H9 (cell line): Measurements from ENCODE around the gene VASH1. TPM values are rescaled to one million over a fixed set of nuclear protein-coding genes. Genes with fewer than 3 reads are reported as not detected.
"Not testable (repeated sequence)": the region's sequence is repeated elsewhere in the genome, so short reads cannot be mapped to it uniquely, and the experiment has no call there.

ENCODE experiments used
- DNase-seq: peaks from one replicate; pipeline ENCODE4 v3.0.0-alpha.2; 2017
- H2AFZ ChIP-seq: one replicate; pipeline ENCODE4 v1.6.1; 2013; ENCODE audit warnings: mild to moderate bottlenecking, low read length, control low read depth, moderate library complexity
- H2AK5ac ChIP-seq: 2 replicates; pipeline ENCODE4 v1.6.1; 2013; ENCODE audit warnings: low read length, control low read depth, mixed read lengths; ENCODE audit not compliant: insufficient read length
- H2BK120ac ChIP-seq: one replicate; pipeline ENCODE4 v1.6.1; 2013; ENCODE audit warnings: low read depth, mild to moderate bottlenecking, low read length, control low read depth, inconsistent platforms; ENCODE audit not compliant: poor library complexity, severe bottlenecking
- H2BK12ac ChIP-seq: 2 replicates; pipeline ENCODE4 v1.6.1; 2013; ENCODE audit warnings: low read length, control low read depth, mixed read lengths, low read depth; ENCODE audit not compliant: insufficient read length
- H2BK15ac ChIP-seq: 2 replicates; pipeline ENCODE4 v1.6.1; 2013; ENCODE audit warnings: low read depth, low read length, control low read depth
- H2BK20ac ChIP-seq: one replicate; pipeline ENCODE4 v1.6.1; 2013; ENCODE audit warnings: low read depth, mild to moderate bottlenecking, low read length, control low read depth, inconsistent platforms; ENCODE audit not compliant: poor library complexity, severe bottlenecking
- H2BK5ac ChIP-seq: 2 replicates; pipeline ENCODE4 v1.6.1; 2013; ENCODE audit warnings: low read length, control low read depth, mixed read lengths; ENCODE audit not compliant: insufficient read length
- H3K14ac ChIP-seq: 2 replicates; pipeline ENCODE4 v1.6.1; 2013; ENCODE audit warnings: low read length, control low read depth; ENCODE audit not compliant: insufficient read depth
- H3K18ac ChIP-seq: 2 replicates; pipeline ENCODE4 v1.6.1; 2013; ENCODE audit warnings: low read depth, mild to moderate bottlenecking, mixed read lengths, low read length, control low read depth; ENCODE audit not compliant: insufficient read length
- H3K23ac ChIP-seq: 2 replicates; pipeline ENCODE4 v1.6.1; 2013; ENCODE audit warnings: low read length, control low read depth, mixed read lengths, low read depth; ENCODE audit not compliant: insufficient read length
- H3K23me2 ChIP-seq: 2 replicates; pipeline ENCODE4 v1.6.1; 2013; ENCODE audit warnings: low read depth, mild to moderate bottlenecking, mixed read lengths, low read length, control low read depth; ENCODE audit not compliant: insufficient read length, poor library complexity, severe bottlenecking
- H3K27ac ChIP-seq: 2 replicates; pipeline ENCODE4 v1.5.1; 2013; ENCODE audit warnings: low read length, control low read depth, mixed read lengths, low read depth; ENCODE audit not compliant: insufficient read length
- H3K27me3 ChIP-seq: 2 replicates; pipeline ENCODE4 v1.6.1; 2013; ENCODE audit warnings: low read length, control low read depth, inconsistent platforms; ENCODE audit not compliant: insufficient read depth
- H3K4ac ChIP-seq: 2 replicates; pipeline ENCODE4 v1.6.1; 2013; ENCODE audit warnings: low read depth, mild to moderate bottlenecking, control low read depth, inconsistent platforms, low read length, moderate library complexity
- H3K4me1 ChIP-seq: 2 replicates; pipeline ENCODE4 v1.6.1; 2013; ENCODE audit warnings: low read length, control low read depth, inconsistent platforms; ENCODE audit not compliant: insufficient read depth
- H3K4me2 ChIP-seq: 2 replicates; pipeline ENCODE4 v1.6.1; 2013; ENCODE audit warnings: low read length, control low read depth, mixed read lengths; ENCODE audit not compliant: insufficient read length, insufficient read depth
- H3K56ac ChIP-seq: 2 replicates; pipeline ENCODE4 v1.6.1; 2013; ENCODE audit warnings: low read depth, mild to moderate bottlenecking, mixed read lengths, low read length, control low read depth; ENCODE audit not compliant: insufficient read length
- H3K79me1 ChIP-seq: 2 replicates; pipeline ENCODE4 v1.6.1; 2013; ENCODE audit warnings: low read depth, mild to moderate bottlenecking, moderate library complexity, low read length, control low read depth, inconsistent platforms; ENCODE audit not compliant: insufficient read depth, poor library complexity, severe bottlenecking
- H3K79me2 ChIP-seq: 2 replicates; pipeline ENCODE4 v1.6.1; 2013; ENCODE audit warnings: low read length, control low read depth, inconsistent platforms; ENCODE audit not compliant: insufficient read depth
- H3K9ac ChIP-seq: 2 replicates; pipeline ENCODE4 v1.6.1; 2013; ENCODE audit warnings: low read length, control low read depth, mixed read lengths; ENCODE audit not compliant: insufficient read length; ENCODE audit errors: extremely low read depth
- H3K9me3 ChIP-seq: one replicate; pipeline ENCODE4 v1.6.1; 2013; ENCODE audit warnings: low read depth, low read length, inconsistent platforms; ENCODE audit not compliant: control insufficient read depth
- H3T11ph ChIP-seq: one replicate; pipeline ENCODE4 v1.6.1; 2013; ENCODE audit warnings: mild to moderate bottlenecking, low read length, control low read depth, inconsistent platforms
- H4K20me1 ChIP-seq: one replicate; pipeline ENCODE4 v1.6.1; 2013; ENCODE audit not compliant: control insufficient read depth, insufficient read length, insufficient read depth
- H4K5ac ChIP-seq: 2 replicates; pipeline ENCODE4 v1.6.1; 2013; ENCODE audit warnings: low read depth, mild to moderate bottlenecking, mixed read lengths, low read length, control low read depth; ENCODE audit not compliant: insufficient read length
- H4K8ac ChIP-seq: replicated peaks from 2 replicates; pipeline ENCODE4 v1.6.1; 2013; ENCODE audit warnings: low read length, control low read depth, mixed read lengths, low read depth; ENCODE audit not compliant: insufficient read length
- H4K91ac ChIP-seq: 2 replicates; pipeline ENCODE4 v1.6.1; 2013; ENCODE audit warnings: low read depth, mild to moderate bottlenecking, moderate library complexity, mixed read lengths, low read length, control low read depth; ENCODE audit not compliant: insufficient read length
- H3K27ac Mint-ChIP-seq, 3 experiments: 2 replicates in 2 of 3; 3 replicates in 1 of 3; pipeline ENCODE4 v1.8.0; 2020 to 2021; ENCODE audit warnings: mixed read lengths in 3 of 3, mild to moderate bottlenecking in 1 of 3, moderate library complexity in 1 of 3
- H3K27me3 Mint-ChIP-seq: 2 replicates; pipeline ENCODE4 v1.8.0; 2021; ENCODE audit warnings: low read depth, mild to moderate bottlenecking, moderate library complexity, mixed read lengths
- H3K36me3 Mint-ChIP-seq, 3 experiments: 2 replicates in 2 of 3; 3 replicates in 1 of 3; pipeline ENCODE4 v1.8.0; 2020 to 2021; ENCODE audit warnings: low read depth in 3 of 3, mixed read lengths in 3 of 3; ENCODE audit not compliant: insufficient read depth in 1 of 3
- H3K4me1 Mint-ChIP-seq, 2 experiments: 2 replicates each; pipeline ENCODE4 v1.8.0; 2020; ENCODE audit warnings: mixed read lengths in 2 of 2
- H3K4me3 Mint-ChIP-seq, 2 experiments: 2 replicates in 1 of 2; 3 replicates in 1 of 2; pipeline ENCODE4 v1.8.0; 2020 to 2021; ENCODE audit warnings: mild to moderate bottlenecking in 2 of 2, mixed read lengths in 2 of 2, moderate library complexity in 1 of 2
- H3K9me3 Mint-ChIP-seq, 2 experiments: 2 replicates in 1 of 2; 3 replicates in 1 of 2; pipeline ENCODE4 v1.8.0; 2020; ENCODE audit warnings: mild to moderate bottlenecking in 2 of 2, mixed read lengths in 2 of 2, moderate library complexity in 1 of 2
- WGBS: extraction: QIAGEN DNeasy Blood & Tissue Kit; methylation state at CpG from one replicate; pipeline ENCODE4 v1.1.7; 2013; ENCODE audit warnings: missing lambda C conversion rate, low lambda C conversion rate, mixed read lengths; ENCODE audit not compliant: insufficient read length; ENCODE audit errors: extremely low coverage; 5-methylcytosine and 5-hydroxymethylcytosine counted together
- total RNA-seq: library from RNA; stranded (reverse); gene quantifications from 2 replicates; pipeline ENCODE4 v1.2.1, GENCODE V29; 2021
- TF ChIP-seq, protein P1 (sequence below): fragments of 200-600 bp; sonication (generic); conservative IDR thresholded peaks from 3 replicates; pipeline ENCODE4 v1.8.0; 2021; ENCODE audit warnings: antibody characterized with exemption, mild to moderate bottlenecking

Gene VASH1
- total RNA-seq, 1 experiment from 2014 or later: 5.8 TPM

DNA sequence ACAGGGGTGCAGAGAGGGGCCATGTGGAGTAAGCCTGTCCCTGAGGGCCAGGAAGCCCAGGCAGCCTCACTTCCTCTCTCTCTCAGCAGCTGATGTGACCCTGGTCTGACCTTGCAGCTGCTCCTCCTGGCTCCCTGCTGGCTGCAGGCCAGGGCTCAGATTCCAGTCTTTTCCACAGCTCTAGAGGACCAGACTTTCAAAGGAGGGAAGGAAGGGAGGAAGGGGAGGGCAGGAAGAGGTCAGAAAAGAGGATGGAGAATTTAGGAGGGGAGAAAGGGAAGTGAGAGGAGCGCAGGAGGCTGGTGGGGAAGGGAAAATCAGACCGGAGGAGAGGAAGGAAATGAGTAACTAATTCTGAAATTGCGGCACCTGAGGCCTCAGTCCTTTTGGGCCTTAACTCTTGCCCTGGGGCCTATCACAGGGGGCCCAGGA lies 40.9 kb upstream of the VASH1 start:
- no peak overlapping the region for H3T11ph ChIP-seq
- H3K4me1 Mint-ChIP-seq: peaks cover 12 to 15% of the 10 kb centered on the region in 2 experiments

DNA sequence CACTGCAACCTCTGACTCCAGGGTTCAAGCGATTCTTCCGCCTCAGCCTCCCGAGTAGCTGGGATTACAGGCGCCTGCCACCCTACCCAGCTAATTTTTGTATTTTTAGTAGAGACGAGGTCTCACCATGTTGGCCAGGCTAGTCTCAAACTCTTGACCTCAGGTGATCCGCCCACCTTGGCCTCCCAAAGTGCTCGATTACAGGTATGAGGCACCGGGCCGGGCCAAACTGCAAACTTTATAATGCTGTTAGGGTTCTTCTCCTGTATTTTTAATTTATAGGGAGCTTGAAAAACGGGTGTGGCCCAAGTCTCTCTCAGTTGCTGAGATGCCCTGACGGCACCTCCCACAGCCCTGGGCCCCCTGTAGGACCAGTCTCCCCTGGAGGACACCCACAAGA lies 39.8 kb upstream of the VASH1 start:
- H2BK120ac ChIP-seq, H3K27me3 Mint-ChIP-seq, H3K79me2 ChIP-seq, H3K9me3 Mint-ChIP-seq, H2BK15ac ChIP-seq, DNase-seq, H3K36me3 Mint-ChIP-seq, H3K27ac Mint-ChIP-seq, H3K23me2 ChIP-seq, H3K9ac ChIP-seq, H4K5ac ChIP-seq, H3K23ac ChIP-seq, H3K4me2 ChIP-seq, H2BK12ac ChIP-seq, H3T11ph ChIP-seq, H4K8ac ChIP-seq, H4K20me1 ChIP-seq, H3K79me1 ChIP-seq, H3K27ac ChIP-seq, H2AFZ ChIP-seq, H3K27me3 ChIP-seq, H3K14ac ChIP-seq, H4K91ac ChIP-seq, H2BK20ac ChIP-seq, H3K4me1 ChIP-seq, H2BK5ac ChIP-seq, H3K9me3 ChIP-seq, H3K4ac ChIP-seq, H3K56ac ChIP-seq, H2AK5ac ChIP-seq, H3K4me3 Mint-ChIP-seq, H3K18ac ChIP-seq: not testable (repeated sequence)
- H3K4me1 Mint-ChIP-seq: peaks cover 14 to 19% of the 10 kb centered on the region in 2 experiments
- no CpG with 5 or more reads among the region's 11 CpGs for WGBS

More for the DNA sequence above, 40.9 kb upstream of the VASH1 start:
- TF ChIP-seq, protein P1, sequence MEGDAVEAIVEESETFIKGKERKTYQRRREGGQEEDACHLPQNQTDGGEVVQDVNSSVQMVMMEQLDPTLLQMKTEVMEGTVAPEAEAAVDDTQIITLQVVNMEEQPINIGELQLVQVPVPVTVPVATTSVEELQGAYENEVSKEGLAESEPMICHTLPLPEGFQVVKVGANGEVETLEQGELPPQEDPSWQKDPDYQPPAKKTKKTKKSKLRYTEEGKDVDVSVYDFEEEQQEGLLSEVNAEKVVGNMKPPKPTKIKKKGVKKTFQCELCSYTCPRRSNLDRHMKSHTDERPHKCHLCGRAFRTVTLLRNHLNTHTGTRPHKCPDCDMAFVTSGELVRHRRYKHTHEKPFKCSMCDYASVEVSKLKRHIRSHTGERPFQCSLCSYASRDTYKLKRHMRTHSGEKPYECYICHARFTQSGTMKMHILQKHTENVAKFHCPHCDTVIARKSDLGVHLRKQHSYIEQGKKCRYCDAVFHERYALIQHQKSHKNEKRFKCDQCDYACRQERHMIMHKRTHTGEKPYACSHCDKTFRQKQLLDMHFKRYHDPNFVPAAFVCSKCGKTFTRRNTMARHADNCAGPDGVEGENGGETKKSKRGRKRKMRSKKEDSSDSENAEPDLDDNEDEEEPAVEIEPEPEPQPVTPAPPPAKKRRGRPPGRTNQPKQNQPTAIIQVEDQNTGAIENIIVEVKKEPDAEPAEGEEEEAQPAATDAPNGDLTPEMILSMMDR: no peak
- Histone ChIP-seq H3K23ac (no peak overlapping the region), H3K4me1 (no peaks in the 10 kb centered on the region; the same call in 1 of the 2 replicates), H3K56ac (no peak overlapping the region), H3K79me2 (no peaks in the 10 kb centered on the region), H3K27ac (no peak overlapping the region), H3K4ac (no peak overlapping the region), H2BK120ac (no peak overlapping the region), H3K9me3 (no peaks in the 10 kb centered on the region), H4K5ac (no peak overlapping the region), H2BK20ac (no peak overlapping the region), H3K4me2 (no peak overlapping the region), H4K20me1 (no peaks in the 10 kb centered on the region), H3K18ac (no peak overlapping the region), H2BK5ac (no peak overlapping the region), H2BK12ac (no peak overlapping the region), H2AFZ (no peak overlapping the region), H2BK15ac (no peak overlapping the region), H2AK5ac (no peak overlapping the region), H4K91ac (no peak overlapping the region), H3K9ac (no peak overlapping the region), H4K8ac (no peak overlapping the region), H3K27me3 (no peaks in the 10 kb centered on the region), H3K79me1 (no peaks in the 10 kb centered on the region), H3K23me2 (no peaks in the 10 kb centered on the region), H3K14ac (no peak overlapping the region)
- Mint-ChIP-seq H3K27me3 (peaks cover 12% of the 10 kb centered on the region), H3K27ac (peak overlapping the region; percentile 7 to 81 (median 29); a peak in 3 of 7 replicates), H3K4me3 (no peak overlapping the region), H3K36me3 (no peaks in the 10 kb centered on the region), H3K9me3 (peaks cover 0 to 4% of the 10 kb centered on the region in 2 experiments; a peak in 4 of 5 replicates)
- no CpG with 5 or more reads among the region's 3 CpGs for WGBS
- peak; percentile 61 for DNase-seq
